Natural killer cell (primary cell): ENCODE measurements around the gene MGAT1. TPM values are rescaled to one million over a fixed set of nuclear protein-coding genes. Genes with fewer than 3 reads are reported as not detected.

Experiments
- ATAC-seq, 3 donors: fragments of 150-1000 bp in 2 of 3; fragments of 200-7000 bp in 1 of 3; cut with Tn5 transposase; 1 replicate in 1 of 3; 2 replicates in 2 of 3; pipeline ENCODE4 v1.10.0; 2021; ENCODE audit warnings: mild to moderate bottlenecking in 2 of 3, moderate library complexity in 2 of 3
- DNase-seq, 2 donors: peaks; one replicate each; pipeline versions ENCODE4 v3.0.0 to v3.0.0-alpha.2; 2013 to 2021; ENCODE audit warnings: mixed read lengths in 1 of 2
- H3K27ac ChIP-seq: one replicate; pipeline ENCODE4 v1.5.1; 2013; ENCODE audit warnings: mild to moderate bottlenecking, low read length
- H3K27me3 ChIP-seq: one replicate; pipeline ENCODE4 v1.6.1; 2013; ENCODE audit warnings: low read length; ENCODE audit not compliant: control insufficient read depth, insufficient read depth
- H3K36me3 ChIP-seq: one replicate; pipeline ENCODE4 v1.6.1; 2013; ENCODE audit warnings: low read length; ENCODE audit not compliant: control insufficient read depth, insufficient read depth
- H3K4me1 ChIP-seq: one replicate; pipeline ENCODE4 v1.6.1; 2013; ENCODE audit warnings: low read length; ENCODE audit not compliant: control insufficient read depth, insufficient read depth
- H3K4me3 ChIP-seq: one replicate; pipeline ENCODE4 v1.5.1; 2013; ENCODE audit warnings: low read length
- H3K9me3 ChIP-seq: one replicate; pipeline ENCODE4 v1.6.1; 2013; ENCODE audit warnings: low read length; ENCODE audit not compliant: control insufficient read depth, insufficient read depth
- H3K27ac Mint-ChIP-seq, 2 donors: one replicate each; pipeline ENCODE4 v1.8.0; 2022; ENCODE audit warnings: mild to moderate bottlenecking in 2 of 2, mixed read lengths in 2 of 2, moderate library complexity in 1 of 2
- H3K27me3 Mint-ChIP-seq, 2 donors: one replicate each; pipeline ENCODE4 v1.8.0; 2022; ENCODE audit warnings: low read depth in 2 of 2, mixed read lengths in 2 of 2
- H3K36me3 Mint-ChIP-seq: one replicate; pipeline ENCODE4 v1.8.0; 2022; ENCODE audit warnings: mixed read lengths
- H3K4me1 Mint-ChIP-seq, 2 donors: one replicate each; pipeline ENCODE4 v1.8.0; 2022; ENCODE audit warnings: mixed read lengths in 2 of 2
- H3K4me3 Mint-ChIP-seq: one replicate; pipeline ENCODE4 v1.8.0; 2022; ENCODE audit warnings: mild to moderate bottlenecking, moderate library complexity, mixed read lengths
- H3K9me3 Mint-ChIP-seq, 2 donors: one replicate each; pipeline ENCODE4 v1.8.0; 2022; ENCODE audit warnings: mixed read lengths in 2 of 2
- WGBS: methylation state at CpG from one replicate; pipeline ENCODE4 v1.1.7; 2013; ENCODE audit warnings: missing lambda C conversion rate; ENCODE audit not compliant: insufficient coverage; 5-methylcytosine and 5-hydroxymethylcytosine counted together
- intact Hi-C: fragments of 100-400 bp; cut with micrococcal nuclease; formaldehyde crosslinking; loops from one replicate; pipeline ENCODE4 v1.14.2; 2022
- total RNA-seq, 4 donors: library from RNA; stranded (reverse); fragments of 120-200 nt in 1 of 4; gene quantifications; one replicate each; pipeline versions ENCODE4 v1.2.3 to v1.2.4, GENCODE V29; 2013 to 2022
- TF ChIP-seq, protein P1 (sequence below): fragments of 200-600 bp; IDR thresholded peaks from one replicate; pipeline ENCODE4 v1.8.0; 2022; ENCODE audit warnings: antibody characterized with exemption

The MGAT1 gene
- total RNA-seq, 3 donors from 2014 or later (not counting 1 experiment from before 2014, with no cell fraction given) = 105 to 149 (median 130) TPM

DNA sequence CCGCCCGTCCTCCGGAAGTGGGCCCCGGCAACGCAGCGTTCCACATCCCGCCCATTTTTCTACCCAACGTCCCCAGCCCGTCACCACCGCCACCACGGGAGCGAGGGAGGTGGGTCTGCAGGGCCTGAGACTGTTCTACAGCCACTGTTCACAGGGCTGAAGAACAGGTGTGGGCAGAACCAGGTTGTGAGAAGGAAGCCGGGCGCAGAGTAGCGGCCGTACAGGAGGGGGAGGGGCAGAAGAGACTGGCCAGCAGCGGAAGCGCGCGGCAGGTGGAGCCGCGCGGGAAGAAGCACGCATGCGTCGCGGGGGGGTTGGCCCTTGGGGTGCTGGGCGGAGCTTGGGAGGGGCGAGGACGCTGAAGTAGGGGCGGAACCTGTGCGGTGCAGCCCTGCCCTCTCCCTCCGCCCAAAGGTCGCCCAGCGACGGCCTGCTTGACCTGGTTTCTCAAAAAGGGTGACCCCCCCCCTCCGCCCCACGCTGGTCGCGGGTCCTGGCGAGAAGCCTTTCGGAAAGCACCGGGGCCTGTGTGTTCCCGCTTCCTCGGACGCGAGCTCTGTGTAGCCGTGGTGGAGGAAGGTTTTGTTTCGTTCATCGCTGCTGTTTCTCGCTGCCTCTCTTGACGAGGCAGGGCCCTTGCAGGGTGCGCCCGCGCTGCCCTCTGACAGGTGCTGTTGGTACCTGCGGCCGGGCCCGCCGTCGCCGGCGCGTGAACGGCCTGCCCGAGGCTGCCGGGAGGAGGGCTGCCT lies 7.8 kb upstream of the MGAT1 start:
- peak; percentile 80 to 91 (median 81) for ATAC-seq
- H3K4me3 Mint-ChIP-seq = peak overlapping the region; percentile 72
- TF ChIP-seq, protein P1, sequence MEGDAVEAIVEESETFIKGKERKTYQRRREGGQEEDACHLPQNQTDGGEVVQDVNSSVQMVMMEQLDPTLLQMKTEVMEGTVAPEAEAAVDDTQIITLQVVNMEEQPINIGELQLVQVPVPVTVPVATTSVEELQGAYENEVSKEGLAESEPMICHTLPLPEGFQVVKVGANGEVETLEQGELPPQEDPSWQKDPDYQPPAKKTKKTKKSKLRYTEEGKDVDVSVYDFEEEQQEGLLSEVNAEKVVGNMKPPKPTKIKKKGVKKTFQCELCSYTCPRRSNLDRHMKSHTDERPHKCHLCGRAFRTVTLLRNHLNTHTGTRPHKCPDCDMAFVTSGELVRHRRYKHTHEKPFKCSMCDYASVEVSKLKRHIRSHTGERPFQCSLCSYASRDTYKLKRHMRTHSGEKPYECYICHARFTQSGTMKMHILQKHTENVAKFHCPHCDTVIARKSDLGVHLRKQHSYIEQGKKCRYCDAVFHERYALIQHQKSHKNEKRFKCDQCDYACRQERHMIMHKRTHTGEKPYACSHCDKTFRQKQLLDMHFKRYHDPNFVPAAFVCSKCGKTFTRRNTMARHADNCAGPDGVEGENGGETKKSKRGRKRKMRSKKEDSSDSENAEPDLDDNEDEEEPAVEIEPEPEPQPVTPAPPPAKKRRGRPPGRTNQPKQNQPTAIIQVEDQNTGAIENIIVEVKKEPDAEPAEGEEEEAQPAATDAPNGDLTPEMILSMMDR = no peak
- no peaks in the 10 kb centered on the region for H3K27me3 ChIP-seq
- H3K27me3 Mint-ChIP-seq = peaks cover 0 to 4% of the 10 kb centered on the region in 2 donors
- H3K9me3 ChIP-seq = no peaks in the 10 kb centered on the region
- peak overlapping the region; percentile 83 to 96 for H3K27ac Mint-ChIP-seq
- H3K4me1 Mint-ChIP-seq = peaks cover 54 to 58% of the 10 kb centered on the region in 2 donors
- peak overlapping the region; percentile 97 for H3K27ac ChIP-seq
- intact Hi-C loops = loop anchor here (1.0 kb wide), 3 partner anchors 8 to 51 kb away; partner anchors contain the start of genes MGAT1 and ZFP62
- no peaks in the 10 kb centered on the region for H3K36me3 ChIP-seq
- peak; percentile 95 to 98 for DNase-seq
- H3K9me3 Mint-ChIP-seq = no peaks in the 10 kb centered on the region
- peaks cover 54% of the 10 kb centered on the region for H3K4me1 ChIP-seq
- peak overlapping the region; percentile 76 for H3K4me3 ChIP-seq
- H3K36me3 Mint-ChIP-seq = no peaks in the 10 kb centered on the region
- under 1% methylated on average over 66 of the region's 66 CpGs for WGBS

DNA sequence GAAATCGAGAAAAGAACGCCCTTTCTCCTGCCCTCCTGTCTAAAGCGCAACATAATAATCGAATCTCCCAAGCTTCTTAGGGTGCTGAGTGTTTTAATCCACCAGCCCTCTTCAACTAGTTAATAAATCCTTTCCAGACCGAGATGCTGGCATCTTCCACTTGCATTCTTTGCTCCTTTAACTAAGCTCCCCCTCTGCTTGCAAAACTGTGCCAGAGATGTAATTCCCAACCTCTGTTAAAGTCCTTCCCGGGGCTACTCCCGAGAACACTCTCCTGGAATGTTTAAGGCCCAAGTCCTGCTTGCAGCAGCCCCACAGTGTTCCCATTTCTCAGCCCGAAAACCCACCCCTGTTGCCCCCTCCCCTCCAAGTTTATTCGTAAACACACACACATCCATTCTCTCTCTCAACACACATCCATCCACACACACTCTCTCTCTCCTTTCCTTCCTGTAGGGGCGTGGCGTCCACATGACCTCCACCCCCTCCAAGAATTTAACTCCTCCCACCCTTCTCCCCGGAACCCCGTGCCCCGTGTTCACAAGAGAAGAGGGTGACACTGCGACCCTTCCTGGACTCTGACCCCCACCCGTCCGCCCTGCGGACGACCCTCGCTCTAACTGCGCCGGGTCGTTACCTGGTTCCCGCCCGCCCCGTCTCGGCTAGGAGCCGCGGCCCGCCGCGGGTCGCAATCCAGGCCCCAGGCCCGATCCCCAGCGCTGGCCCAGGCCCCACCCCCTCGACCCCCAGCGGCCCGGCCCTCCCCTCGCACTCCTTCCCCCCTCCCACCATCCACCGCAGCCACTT lies 7.0 kb upstream of the MGAT1 start:
- Histone ChIP-seq H3K4me1 (peaks cover 62% of the 10 kb centered on the region), H3K27me3 (no peaks in the 10 kb centered on the region), H3K4me3 (peak overlapping the region; percentile 76), H3K36me3 (no peaks in the 10 kb centered on the region), H3K27ac (peak overlapping the region; percentile 97), H3K9me3 (no peaks in the 10 kb centered on the region)
- WGBS = 3% methylated on average over 39 of the region's 40 CpGs
- intact Hi-C loops = loop anchor here (1.0 to 10.0 kb wide), 5 partner anchors 7 to 415 kb away; partner anchors contain the start of genes MGAT1, TRIM41 and ZFP62
- peak; percentile 71 to 87 (median 73) for ATAC-seq
- Mint-ChIP-seq H3K36me3 (no peaks in the 10 kb centered on the region), H3K9me3 (no peaks in the 10 kb centered on the region), H3K27ac (peak overlapping the region; percentile 83 to 96), H3K27me3 (no peaks in the 10 kb centered on the region), H3K4me3 (peak overlapping the region; percentile 72), H3K4me1 (peaks cover 58 to 66% of the 10 kb centered on the region in 2 donors)
- DNase-seq = peak; percentile 80 to 96
- TF ChIP-seq, protein P1 = no peak

DNA sequence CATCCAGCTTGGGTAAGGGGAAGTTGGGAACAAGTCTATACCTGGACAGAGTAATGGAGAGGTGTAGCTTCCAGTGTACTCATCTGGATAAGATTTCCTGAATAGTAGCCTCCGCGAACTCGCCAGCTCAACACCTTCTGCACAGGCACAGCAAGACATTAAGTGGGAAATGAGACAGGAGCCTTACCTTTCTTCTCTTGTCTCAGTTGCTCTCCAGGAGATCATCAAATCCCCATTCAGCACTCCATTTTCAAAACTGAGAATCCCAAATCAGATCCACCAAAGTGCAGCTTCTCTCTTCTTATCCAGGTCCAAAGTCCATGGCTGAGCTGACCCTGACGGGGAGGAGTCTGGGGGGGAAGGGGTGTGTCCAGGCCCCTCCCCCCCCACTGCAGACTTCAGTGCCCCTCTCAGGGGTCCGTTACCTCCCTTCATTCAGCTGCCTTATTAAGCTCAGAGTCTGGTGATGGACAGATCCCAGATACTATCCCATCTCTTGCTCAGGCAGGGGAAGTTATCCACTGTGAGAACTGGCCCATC lies 5.9 kb upstream of the MGAT1 start:
- H3K27ac ChIP-seq = peak overlapping the region; percentile 26
- no peak for DNase-seq
- WGBS = 67% methylated on average over 4 of the region's 5 CpGs
- ATAC-seq = no peak
- no peaks in the 10 kb centered on the region for H3K9me3 ChIP-seq
- peak overlapping the region; percentile 9 for H3K4me3 ChIP-seq
- peaks cover 71% of the 10 kb centered on the region for H3K4me1 ChIP-seq
- H3K9me3 Mint-ChIP-seq = no peaks in the 10 kb centered on the region
- TF ChIP-seq, protein P1 = no peak
- intact Hi-C loops = loop anchor here (10.0 kb wide), 2 partner anchors 376 to 416 kb away; partner anchors contain the start of gene TRIM41
- peak overlapping the region; percentile 83 to 96 for H3K27ac Mint-ChIP-seq
- no peaks in the 10 kb centered on the region for H3K36me3 ChIP-seq
- no peaks in the 10 kb centered on the region for H3K36me3 Mint-ChIP-seq
- H3K4me1 Mint-ChIP-seq = peaks cover 68 to 75% of the 10 kb centered on the region in 2 donors
- no peaks in the 10 kb centered on the region for H3K27me3 Mint-ChIP-seq
- H3K27me3 ChIP-seq = no peaks in the 10 kb centered on the region
- H3K4me3 Mint-ChIP-seq = peak overlapping the region; percentile 72
